ENCODE results near the gene SLC16A3. TPM values are rescaled to one million over a fixed set of nuclear protein-coding genes. Genes with fewer than 3 reads are reported as not detected.

Gene SLC16A3
- total RNA-seq, 1 donor from 2014 or later, result 8.5 TPM

DNA sequence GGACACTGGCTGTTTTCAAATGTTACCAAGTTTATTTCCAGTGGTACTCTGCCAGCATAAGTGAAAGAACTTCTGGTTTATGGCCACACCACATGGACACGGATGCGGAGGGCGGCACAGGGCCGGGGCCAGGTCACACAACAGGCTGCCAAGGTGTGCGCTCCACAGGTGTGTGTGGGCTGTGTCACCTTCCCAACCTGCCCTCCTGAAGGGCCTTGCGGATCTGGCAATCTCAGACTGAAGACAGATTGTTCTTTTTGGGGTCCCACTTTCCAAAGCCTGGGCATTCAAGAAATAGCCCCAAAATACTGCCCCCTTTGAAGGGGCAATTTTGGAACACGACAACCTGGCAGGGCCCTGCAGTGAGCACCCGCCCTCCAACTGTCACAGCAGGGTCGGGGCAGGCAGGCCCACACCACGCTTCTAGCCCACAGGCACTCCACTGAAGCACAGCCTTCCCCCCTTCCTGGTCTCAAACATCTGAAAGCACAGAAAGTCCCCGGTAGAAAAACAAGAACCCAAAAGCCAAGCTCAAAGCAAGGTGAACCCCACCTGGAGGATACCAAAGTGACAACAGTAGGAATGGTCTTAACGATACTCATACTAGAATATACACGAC, 41.1 kb downstream of the SLC16A3 start:
- intact Hi-C loops (cut with micrococcal nuclease), result no loop called here
- no peak overlapping the region for H3K27ac ChIP-seq (replicated peaks)
- peaks cover 34% of the 10 kb centered on the region for H3K36me3 ChIP-seq
- H3K9me3 ChIP-seq (replicated peaks), result no peaks in the 10 kb centered on the region
- H3K4me3 ChIP-seq, result no peak overlapping the region
- H3K4me1 ChIP-seq, result peaks cover 92% of the 10 kb centered on the region
- TF ChIP-seq CTCF (IDR thresholded peaks at IDR 0.05; ENCODE audit: borderline replicate concordance), result no peak
- H3K27me3 ChIP-seq (ENCODE audit: low read depth), result no peaks in the 10 kb centered on the region
- no peak for DNase-seq

DNA sequence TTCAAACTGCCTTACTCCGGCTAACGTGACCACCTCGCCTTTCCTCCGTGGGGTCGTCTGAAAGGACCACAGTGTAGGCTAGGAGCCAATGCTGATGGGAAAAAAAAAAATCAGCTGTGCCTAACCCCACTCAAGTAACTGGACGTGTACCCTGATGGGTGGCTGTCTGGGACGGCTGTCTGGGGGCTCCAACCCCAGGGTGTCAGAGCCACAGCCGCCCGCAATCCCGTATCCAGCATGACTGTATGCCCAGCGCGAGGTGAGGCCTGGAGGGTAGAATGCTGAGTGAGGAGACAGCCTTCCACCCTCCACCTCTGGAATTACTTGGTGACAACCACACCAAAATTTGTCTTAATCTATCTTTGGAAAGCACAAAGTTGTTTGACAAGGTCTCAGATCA, 41.8 kb downstream of the SLC16A3 start:
- no peak for TF ChIP-seq CTCF (IDR thresholded peaks at IDR 0.05; ENCODE audit: borderline replicate concordance)
- Histone ChIP-seq H3K36me3 (peaks cover 27% of the 10 kb centered on the region), H3K27me3 (ENCODE audit: low read depth) (no peaks in the 10 kb centered on the region), H3K4me3 (no peak overlapping the region), H3K4me1 (peaks cover 89% of the 10 kb centered on the region), H3K27ac (replicated peaks) (no peak overlapping the region), H3K9me3 (replicated peaks) (no peaks in the 10 kb centered on the region)
- intact Hi-C loops (cut with micrococcal nuclease), result no loop called here
- no peak for DNase-seq

DNA sequence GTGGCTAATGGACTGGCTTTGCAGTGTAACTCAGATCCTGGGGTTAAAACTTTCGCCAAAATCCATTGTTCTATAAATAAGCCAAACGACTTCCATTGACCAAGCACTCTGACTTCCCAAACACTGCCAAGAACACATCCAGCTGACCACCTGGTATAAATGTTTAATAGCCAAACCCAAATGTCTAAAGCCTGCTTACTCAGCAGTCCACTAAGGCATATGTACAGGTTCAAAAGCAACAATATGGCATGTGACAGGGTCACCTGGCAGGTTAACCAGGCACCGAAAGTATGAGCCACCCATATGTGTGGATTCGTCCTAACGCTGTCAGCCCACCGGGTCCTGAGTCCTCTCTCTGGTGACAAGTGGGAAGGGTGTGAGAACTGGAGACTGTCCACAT, 42.6 kb downstream of the SLC16A3 start:
- intact Hi-C loops (cut with micrococcal nuclease), result no loop called here
- no peaks in the 10 kb centered on the region for H3K27me3 ChIP-seq (ENCODE audit: low read depth)
- H3K9me3 ChIP-seq (replicated peaks), result no peaks in the 10 kb centered on the region
- peaks cover 82% of the 10 kb centered on the region for H3K4me1 ChIP-seq
- DNase-seq, result no peak
- TF ChIP-seq CTCF (IDR thresholded peaks at IDR 0.05; ENCODE audit: borderline replicate concordance), result no peak
- H3K4me3 ChIP-seq, result peak overlapping the region; percentile 98
- H3K36me3 ChIP-seq, result peaks cover 21% of the 10 kb centered on the region
- H3K27ac ChIP-seq (replicated peaks), result peak overlapping the region; percentile 98

DNA sequence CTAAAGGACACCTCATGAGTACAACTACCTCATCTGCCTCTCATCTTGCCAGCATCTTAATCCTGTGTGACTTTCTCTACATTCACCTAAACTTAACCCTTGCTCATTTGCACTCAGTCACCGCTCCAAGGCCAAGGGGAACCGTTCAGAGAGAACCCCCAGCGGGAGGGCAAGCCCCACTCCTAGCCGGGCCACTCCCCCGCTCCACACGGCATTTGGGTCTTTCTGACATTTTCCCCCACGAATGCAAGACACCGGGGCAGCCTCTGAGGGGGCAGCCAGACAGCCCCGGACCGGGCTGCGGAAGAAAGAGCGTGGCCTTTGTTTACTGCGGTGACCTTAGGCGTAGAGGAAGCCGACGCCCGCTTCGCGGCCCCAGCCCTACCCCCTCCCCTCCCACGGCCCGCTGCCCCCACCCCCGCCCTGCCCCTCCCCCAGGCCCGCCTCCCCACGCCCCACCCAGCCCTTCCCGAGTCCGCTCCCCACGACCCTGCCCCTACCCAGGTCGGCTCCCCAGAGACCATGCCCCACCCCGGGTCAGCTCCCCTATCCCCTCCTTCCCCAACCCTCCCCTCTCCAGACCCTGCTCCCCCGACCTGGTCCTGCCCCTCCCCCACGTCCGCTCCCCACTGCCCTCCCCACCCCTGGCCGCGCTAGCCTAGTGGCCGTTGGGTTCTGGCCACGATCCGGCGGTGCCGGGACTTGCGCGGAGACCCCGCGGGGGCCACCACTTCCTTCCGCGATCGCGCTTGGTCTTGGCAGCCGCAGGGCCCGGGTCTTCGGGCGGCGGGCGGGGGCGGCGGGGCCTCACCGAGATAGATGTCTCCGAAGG, 43.9 kb downstream of the SLC16A3 start:
- H3K27ac ChIP-seq (replicated peaks), result peak overlapping the region; percentile 98
- peaks cover 69% of the 10 kb centered on the region for H3K4me1 ChIP-seq
- DNase-seq, result peak; percentile 56
- TF ChIP-seq CTCF (IDR thresholded peaks at IDR 0.05; ENCODE audit: borderline replicate concordance), result no peak
- no peaks in the 10 kb centered on the region for H3K27me3 ChIP-seq (ENCODE audit: low read depth)
- H3K36me3 ChIP-seq, result peaks cover 21% of the 10 kb centered on the region
- peak overlapping the region; percentile 98 for H3K4me3 ChIP-seq
- intact Hi-C loops (cut with micrococcal nuclease), result no loop called here
- H3K9me3 ChIP-seq (replicated peaks), result no peaks in the 10 kb centered on the region

- peak within 1 kb of the TSS; percentile 98 for H3K27ac ChIP-seq (replicated peaks)
- H3K4me3 ChIP-seq, result peak within 1 kb of the TSS; percentile 98
- DNase-seq, result peak; percentile 93
- H3K27me3 ChIP-seq (ENCODE audit: low read depth), result no peaks in the 10 kb centered on the region
- peaks cover 21% of the 10 kb centered on the region for H3K36me3 ChIP-seq
- no peak for TF ChIP-seq CTCF (IDR thresholded peaks at IDR 0.05; ENCODE audit: borderline replicate concordance)
- intact Hi-C loops (cut with micrococcal nuclease), result no loop called here
- no peaks in the 10 kb centered on the region for H3K9me3 ChIP-seq (replicated peaks)
- H3K4me1 ChIP-seq, result peaks cover 60% of the 10 kb centered on the region
Measured at GRCh38 chr17:82273327-82274133, 44.7 kb downstream of the SLC16A3 start, which contains the start of gene CSNK1D. Gene CSNK1D (minus strand): TSS chr17:82273700. CDS start chr17:82273381, 319 bp downstream.
